HEK293 (cell line): ENCODE data around the gene WDR73.

Source experiments
- YY1 ChIP-seq: fragments of 450-650 bp; formaldehyde crosslinking; IDR thresholded peaks from 2 replicates; pipeline ENCODE4 v1.5.1; 2018; ENCODE audit warnings: missing biosample characterization, missing genetic modification characterization
- ZNF423 ChIP-seq: fragments of 450-650 bp; formaldehyde crosslinking; IDR thresholded peaks from 2 replicates; pipeline ENCODE4 v1.5.1; 2016; ENCODE audit warnings: missing biosample characterization, missing genetic modification characterization
- ZNF610 ChIP-seq: fragments of 450-650 bp; formaldehyde crosslinking; IDR thresholded peaks from 2 replicates; pipeline ENCODE4 v1.5.1; 2016; ENCODE audit warnings: missing biosample characterization, missing genetic modification characterization, borderline replicate concordance
- ZNF785 ChIP-seq: fragments of 450-650 bp; formaldehyde crosslinking; IDR thresholded peaks from 2 replicates; pipeline ENCODE4 v1.5.1; 2016; ENCODE audit warnings: missing biosample characterization, missing genetic modification characterization
- ZNF792 ChIP-seq: fragments of 450-650 bp; formaldehyde crosslinking; IDR thresholded peaks from 2 replicates; pipeline ENCODE4 v1.5.1; 2016; ENCODE audit warnings: missing biosample characterization, missing genetic modification characterization
- TF ChIP-seq, protein P1 (sequence below): fragments of 450-650 bp; formaldehyde crosslinking; IDR thresholded peaks from 2 replicates; pipeline ENCODE4 v1.5.1; 2016; ENCODE audit warnings: missing biosample characterization, missing genetic modification characterization

DNA sequence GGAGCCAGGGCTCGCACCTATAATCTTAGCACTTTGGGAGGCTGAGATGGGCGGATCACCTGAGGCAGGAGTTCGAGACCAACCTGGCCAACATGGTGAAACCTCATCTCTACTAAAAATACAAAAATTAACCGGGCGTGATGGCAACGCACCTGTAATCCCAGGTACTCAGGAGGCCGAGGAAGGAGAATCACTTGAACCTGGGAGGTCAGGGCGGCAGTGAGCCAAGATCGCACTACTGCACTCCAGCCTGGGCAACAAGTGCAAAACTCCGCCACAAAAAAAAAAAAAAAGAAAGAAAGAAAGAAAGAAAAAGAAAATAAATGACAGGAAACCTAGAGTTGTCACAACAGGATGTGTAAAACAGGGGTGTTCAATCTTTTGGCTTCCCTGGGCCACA is 6.9 kb upstream of the WDR73 start:
- TF ChIP-seq ZNF785 (tag by site-specific recombination) = no peak
- TF ChIP-seq ZNF792 (tag by site-specific recombination) = no peak
- TF ChIP-seq, protein P1, sequence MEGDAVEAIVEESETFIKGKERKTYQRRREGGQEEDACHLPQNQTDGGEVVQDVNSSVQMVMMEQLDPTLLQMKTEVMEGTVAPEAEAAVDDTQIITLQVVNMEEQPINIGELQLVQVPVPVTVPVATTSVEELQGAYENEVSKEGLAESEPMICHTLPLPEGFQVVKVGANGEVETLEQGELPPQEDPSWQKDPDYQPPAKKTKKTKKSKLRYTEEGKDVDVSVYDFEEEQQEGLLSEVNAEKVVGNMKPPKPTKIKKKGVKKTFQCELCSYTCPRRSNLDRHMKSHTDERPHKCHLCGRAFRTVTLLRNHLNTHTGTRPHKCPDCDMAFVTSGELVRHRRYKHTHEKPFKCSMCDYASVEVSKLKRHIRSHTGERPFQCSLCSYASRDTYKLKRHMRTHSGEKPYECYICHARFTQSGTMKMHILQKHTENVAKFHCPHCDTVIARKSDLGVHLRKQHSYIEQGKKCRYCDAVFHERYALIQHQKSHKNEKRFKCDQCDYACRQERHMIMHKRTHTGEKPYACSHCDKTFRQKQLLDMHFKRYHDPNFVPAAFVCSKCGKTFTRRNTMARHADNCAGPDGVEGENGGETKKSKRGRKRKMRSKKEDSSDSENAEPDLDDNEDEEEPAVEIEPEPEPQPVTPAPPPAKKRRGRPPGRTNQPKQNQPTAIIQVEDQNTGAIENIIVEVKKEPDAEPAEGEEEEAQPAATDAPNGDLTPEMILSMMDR = no peak
- no peak for TF ChIP-seq ZNF423 (tag by site-specific recombination)
- no peak for TF ChIP-seq YY1
- no peak for TF ChIP-seq ZNF610 (tag by site-specific recombination)
